WTC11 (cell line): ENCODE measurements around the gene TBC1D1.

Experiments used
- ARID4B ChIP-seq: sonication (generic); formaldehyde crosslinking; IDR thresholded peaks from 2 replicates; pipeline ENCODE4 v1.8.0; 2023; ENCODE audit warnings: missing genetic modification reagents, mild to moderate bottlenecking, borderline replicate concordance
- ATF2 ChIP-seq: sonication (generic); formaldehyde crosslinking; IDR thresholded peaks from 2 replicates; pipeline ENCODE4 v1.8.1; 2022; ENCODE audit warnings: low read depth, missing genetic modification reagents, borderline replicate concordance
- CREB1 ChIP-seq: sonication (generic); formaldehyde crosslinking; IDR thresholded peaks from 2 replicates; pipeline ENCODE4 v1.8.0; 2023; ENCODE audit warnings: mild to moderate bottlenecking, missing genetic modification reagents
- CREM ChIP-seq: sonication (generic); formaldehyde crosslinking; IDR thresholded peaks from 2 replicates; pipeline ENCODE4 v1.8.1; 2022; ENCODE audit warnings: mild to moderate bottlenecking, missing genetic modification reagents, moderate library complexity
- CTCF ChIP-seq: fragments of 200-600 bp; IDR thresholded peaks from 2 replicates; pipeline ENCODE4 v1.8.0; 2022; ENCODE audit warnings: antibody characterized with exemption
- E2F4 ChIP-seq: sonication (generic); formaldehyde crosslinking; IDR thresholded peaks from 2 replicates; pipeline ENCODE4 v1.8.1; 2022; ENCODE audit warnings: low read depth, mild to moderate bottlenecking, moderate library complexity, missing genetic modification reagents, borderline replicate concordance
- ETV6 ChIP-seq: sonication (generic); formaldehyde crosslinking; IDR thresholded peaks from 2 replicates; pipeline ENCODE4 v1.8.1; 2022; ENCODE audit warnings: mild to moderate bottlenecking, missing genetic modification reagents
- TP53 ChIP-seq: sonication (generic); formaldehyde crosslinking; IDR thresholded peaks from 2 replicates; pipeline ENCODE4 v1.8.1; 2023; ENCODE audit warnings: mild to moderate bottlenecking, missing genetic modification reagents

- peak; percentile 91 for TF ChIP-seq CTCF
- no peak for TF ChIP-seq ETV6
- TF ChIP-seq ARID4B (CRISPR knock-in tag), result no peak
- no peak for TF ChIP-seq ATF2 (CRISPR knock-in tag)
- TF ChIP-seq TP53 (CRISPR knock-in tag), result no peak
- no peak for TF ChIP-seq CREB1 (CRISPR knock-in tag)
- TF ChIP-seq E2F4, result no peak
- TF ChIP-seq CREM, result no peak
These were observed 288.9 kb downstream of the TBC1D1 start for GRCh38 chr4:38179690-38180377.
